Measurements from ENCODE around the gene CIB4.

CIB4 gene

DNA sequence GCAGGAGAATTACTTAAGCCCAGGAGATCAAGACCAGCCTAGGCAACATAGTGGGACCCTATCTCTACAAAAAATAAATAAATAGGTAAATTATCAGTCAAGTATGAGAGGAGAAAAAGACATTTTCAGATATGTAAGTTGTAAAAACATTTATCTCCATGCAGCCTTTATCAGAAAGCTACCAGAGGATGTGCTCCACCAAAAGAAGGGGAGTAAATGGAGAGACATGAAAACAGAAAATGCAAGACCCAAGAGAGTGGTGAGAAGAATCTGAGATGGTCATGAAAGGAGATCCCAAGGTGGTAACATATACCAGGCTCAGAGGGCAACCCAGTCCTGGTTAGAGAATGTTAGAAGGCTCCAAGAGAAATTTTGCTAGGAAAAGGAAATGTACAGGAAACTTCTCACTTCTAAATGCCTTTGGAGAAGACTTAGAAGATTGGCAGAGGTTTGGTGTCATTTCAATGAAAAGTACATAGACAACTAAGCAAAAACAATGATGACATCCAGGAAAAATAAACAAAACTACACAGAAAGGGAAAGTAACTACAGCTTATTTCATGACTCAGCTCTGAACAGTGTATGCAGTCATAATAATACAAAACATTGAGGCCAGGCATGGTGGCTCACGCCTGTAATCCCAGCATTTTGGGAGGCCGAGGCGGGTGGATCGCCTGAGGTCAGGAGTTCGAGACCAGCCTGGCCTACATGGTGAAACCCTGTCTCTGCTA, 19.5 kb downstream of the CIB4 start:
- DNase-seq (ENCODE audit: low spot score): no peak

DNA sequence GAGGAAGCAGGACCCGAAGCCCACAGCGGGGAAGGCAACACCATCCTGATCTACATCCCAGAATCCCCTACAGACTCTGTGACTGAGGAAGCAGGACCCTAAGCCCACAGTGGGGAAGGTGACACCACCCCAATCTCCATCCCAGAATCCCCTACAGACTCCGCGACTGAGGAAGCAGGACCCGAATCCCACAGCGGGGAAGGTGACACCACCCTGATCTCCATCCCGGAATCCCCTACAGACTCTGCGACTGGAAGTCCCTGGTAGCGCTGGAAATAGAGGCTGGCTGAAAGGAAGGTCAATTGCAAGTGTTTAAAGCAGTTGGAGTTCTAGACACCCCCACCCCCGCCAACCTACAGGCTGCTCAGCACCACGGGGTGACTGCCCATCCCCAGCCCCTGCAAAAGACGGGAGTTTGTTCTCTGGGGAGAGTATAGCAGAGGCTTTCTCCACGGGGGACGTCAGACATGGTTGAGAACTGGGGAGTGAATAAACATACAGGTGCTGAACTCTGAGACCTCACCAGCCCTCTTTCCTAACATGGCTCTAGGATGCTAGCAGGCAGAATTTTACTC, 21.0 kb downstream of the CIB4 start:
- DNase-seq (ENCODE audit: low spot score): no peak

DNA sequence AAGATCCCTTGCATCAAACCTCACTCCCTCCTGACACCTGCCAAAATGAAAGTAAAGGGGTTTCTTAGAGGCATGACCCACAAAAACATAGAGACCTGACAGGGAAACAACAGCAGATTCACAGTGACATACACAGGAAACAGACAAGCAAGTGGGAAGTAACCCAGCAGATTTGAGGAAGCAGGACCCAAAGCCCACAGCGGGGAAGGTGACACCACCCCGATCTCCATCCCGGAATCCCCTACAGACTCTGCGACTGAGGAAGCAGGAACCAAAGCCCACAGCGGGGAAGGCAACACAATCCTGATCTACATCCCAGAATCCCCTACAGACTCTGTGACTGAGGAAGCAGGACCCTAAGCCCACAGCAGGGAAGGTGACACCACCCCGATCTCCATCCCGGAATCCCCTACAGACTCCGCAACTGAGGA, 21.6 kb downstream of the CIB4 start:
- DNase-seq (ENCODE audit: low spot score): no peak

DNA sequence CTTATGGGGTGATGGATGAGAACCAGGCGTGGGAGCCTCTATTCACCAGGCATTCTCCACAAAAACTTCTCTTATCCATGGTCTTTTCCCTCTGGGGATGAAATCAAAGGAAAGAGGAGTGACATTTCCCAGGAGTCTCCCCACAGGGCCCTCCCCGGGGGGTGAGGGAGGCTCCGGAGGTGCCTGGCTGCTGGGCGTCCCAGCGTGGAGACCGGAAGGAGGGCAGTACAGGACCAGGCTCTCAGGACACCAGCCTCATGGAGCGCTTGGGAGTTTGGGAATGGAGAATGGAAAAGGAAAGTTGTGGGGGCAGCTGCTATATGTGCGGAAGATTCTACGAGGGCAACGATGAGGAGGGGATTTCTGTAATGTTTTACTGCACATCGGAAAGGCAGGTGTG, 22.1 kb downstream of the CIB4 start:
- DNase-seq (ENCODE audit: low spot score): no peak

DNA sequence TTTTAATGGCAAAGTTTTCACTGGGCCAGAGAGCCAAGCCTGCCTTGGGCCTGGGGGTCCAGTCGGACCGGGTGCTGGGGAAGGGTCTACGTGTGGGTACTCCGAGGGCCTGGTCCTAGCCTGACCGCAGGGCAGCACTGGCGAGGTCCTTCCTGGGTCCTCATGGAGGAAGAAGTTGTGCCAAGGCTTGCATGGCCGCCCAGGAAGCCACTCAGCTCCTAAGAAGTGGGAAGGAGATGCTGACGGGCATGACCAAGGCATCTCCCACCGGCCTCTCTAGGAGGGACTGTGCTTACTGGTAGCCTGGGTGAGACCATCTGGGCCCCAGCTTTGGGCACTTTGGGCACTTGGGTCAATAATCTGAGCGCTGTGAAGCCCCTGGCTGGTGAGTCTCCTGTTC, 22.6 kb downstream of the CIB4 start:
- DNase-seq (ENCODE audit: low spot score): no peak

DNA sequence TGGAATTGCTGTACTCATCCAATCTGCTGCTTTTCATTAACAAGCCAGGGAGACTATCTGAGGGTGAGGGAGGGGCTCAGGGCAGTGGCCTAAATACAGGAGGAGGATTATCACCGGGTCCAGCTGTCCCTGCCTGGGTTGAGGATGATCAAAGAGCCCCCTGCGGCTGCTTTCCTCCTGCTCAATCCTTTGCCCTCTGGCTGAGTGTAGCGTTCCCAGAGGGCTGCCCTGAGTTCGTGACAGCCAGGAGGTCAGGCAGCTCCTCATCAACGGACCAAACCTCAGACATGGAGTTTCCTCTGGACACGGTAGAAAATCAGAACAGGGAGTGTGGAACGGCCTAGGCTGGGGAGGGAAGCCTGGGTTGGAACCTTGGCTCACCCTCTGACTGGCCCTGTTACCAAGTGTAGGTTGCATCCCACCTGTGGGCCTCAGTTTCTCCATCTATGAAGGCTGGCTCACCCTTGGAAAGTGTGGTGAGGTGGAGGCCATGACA, 23.5 kb downstream of the CIB4 start:
- DNase-seq (ENCODE audit: low spot score): no peak

DNA sequence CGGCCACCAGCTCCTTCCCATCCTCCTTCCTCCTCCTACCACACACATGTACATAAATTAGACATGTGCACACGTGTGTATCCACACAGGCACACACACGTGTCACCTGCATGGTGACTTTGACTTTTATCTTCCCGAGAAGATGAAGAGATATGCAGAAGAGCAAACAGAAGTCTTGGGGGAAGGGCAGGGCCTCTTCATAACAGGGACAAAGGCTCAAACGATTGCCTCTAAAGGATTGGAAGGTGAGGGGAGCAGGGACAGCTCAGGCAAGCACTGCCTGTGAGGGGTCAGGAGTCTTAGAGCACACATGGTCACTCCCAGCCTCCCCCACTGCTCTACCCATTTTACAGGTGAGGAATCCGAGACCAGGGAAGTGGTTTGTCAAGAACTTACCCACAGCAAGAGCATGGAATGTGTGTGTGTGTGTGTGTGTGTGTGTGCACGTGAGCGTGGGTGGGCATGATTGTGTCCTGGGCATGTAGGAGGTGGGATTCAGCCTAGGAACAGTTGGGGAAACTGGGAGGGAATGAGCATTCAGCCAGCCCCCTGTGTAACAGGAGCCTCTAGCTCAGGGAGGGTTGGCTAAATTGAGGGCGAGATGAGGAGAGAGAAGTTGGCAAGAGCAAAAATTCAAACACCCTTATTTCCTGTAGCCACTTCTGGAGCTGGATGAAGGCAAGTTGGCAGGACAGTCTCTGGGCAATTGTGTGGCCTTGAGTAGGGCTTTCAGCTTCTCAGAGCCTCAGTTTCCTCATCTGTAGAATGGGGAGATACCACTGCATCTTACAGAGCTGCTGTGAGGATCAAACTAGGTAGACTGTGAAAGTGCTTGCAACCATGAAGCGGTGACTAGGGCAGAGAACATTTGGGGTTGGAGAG, 24.2 kb downstream of the CIB4 start:
- DNase-seq (ENCODE audit: low spot score): no peak

DNA sequence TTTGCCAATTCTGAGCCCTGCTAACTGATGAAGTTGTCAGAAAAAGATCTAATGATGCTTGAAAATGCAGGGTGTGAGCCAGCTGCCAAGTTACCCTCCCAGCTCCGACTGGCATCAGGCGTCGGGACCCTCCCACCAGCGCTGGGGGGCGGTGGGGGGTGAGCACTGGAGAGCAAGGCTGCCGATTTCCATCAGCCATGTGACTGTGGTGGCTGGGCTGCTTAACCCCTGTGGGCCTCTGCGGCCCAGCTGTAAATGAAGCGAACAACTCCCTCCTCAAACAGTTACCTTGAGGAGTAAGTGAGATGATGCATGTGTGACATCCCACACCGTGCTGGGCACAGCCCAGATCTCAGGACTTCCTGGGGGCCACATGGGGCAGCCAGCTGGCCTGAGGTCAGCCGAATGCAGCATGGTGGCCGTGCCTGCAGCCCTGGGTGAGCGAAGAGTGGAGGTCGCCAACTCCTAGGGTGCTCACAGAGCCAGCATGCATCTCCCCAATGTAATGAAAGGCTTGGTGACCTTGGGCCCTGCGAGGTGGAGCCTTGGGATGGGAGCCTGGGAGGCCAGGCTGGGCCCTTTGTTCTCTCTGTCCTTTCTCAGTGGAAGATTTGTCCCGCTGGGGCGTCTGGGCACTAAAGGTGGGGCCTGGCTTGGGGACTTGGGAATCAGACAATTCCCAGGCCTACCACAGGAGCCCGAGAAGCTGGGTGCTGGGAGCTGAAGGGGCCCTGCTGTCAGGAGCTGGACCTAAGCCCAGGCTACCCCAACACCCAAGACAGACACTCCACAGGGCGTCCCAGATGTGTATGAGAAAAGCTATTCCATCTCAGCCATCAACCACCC, 25.1 kb downstream of the CIB4 start:
- no peak for DNase-seq (ENCODE audit: low spot score)

DNA sequence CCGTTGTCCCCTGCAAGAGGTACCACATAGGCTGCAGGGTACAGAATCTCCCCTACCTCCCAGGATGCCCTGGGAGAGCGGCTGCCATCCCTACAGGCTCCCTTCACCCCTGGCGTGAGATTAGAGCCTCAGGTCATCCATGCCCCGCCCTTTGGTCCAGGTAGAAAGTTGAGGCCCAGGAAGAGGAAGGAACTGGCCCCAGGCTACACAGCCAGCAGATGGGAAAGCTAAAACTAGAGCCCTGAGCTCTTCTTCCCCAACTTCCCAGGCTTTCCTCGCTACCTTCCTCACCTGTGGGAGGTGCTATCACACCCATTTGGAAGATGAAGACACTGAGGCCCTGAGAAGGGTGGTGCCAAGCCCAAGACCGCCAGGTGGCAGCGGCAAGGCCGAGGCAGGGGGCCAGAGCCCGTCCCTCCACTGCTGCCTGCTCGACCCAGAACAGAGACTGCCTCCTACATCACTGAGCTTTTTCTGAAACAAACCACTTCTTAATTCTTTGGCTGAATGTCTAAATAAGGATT, 25.8 kb downstream of the CIB4 start:
- no peak for DNase-seq (ENCODE audit: low spot score)

DNA sequence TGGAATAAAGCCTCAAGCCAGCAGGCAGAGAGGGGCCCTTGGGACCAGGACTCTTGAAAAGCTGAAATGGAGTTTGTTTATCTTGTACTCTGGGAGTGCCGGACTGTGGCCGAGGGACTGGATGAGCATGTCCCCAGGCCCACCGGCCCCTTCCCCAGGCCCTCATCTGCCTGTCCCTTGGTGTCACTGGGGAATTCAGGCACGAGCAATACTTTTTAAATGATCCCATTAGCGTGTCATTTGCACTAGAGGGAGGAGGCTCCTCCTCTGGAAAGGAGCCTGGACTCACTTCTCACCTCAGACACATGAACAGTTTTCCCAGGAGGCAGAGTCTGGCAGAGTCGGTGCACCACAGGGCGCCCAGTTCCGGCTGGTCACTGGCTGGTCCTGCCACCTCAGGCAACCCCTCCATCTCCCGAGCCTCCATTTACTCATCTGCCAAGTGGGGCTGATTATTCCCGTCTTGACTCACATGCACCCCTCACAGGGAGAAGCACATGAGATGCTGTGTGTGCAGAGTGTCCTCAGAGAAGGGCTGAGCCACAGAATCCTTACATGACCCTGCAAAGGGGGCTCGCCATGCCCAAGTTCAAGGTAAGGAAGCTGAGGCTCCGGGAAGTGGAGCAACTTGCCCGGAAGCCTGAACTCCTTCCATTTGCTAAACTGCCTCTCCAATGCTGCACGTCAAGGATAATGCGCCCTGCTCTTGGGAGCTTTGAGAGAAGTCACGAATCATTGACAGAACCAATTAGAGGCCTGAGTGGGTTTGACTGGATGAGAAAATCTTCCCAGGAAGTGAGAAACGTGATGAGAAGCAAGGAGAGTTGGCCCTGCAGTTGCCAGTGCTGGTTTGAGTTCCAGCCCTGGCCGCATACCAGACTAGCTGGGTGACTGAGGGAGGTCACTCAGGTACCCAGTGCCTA, 26.7 kb downstream of the CIB4 start:
- DNase-seq (ENCODE audit: low spot score): no peak

DNA sequence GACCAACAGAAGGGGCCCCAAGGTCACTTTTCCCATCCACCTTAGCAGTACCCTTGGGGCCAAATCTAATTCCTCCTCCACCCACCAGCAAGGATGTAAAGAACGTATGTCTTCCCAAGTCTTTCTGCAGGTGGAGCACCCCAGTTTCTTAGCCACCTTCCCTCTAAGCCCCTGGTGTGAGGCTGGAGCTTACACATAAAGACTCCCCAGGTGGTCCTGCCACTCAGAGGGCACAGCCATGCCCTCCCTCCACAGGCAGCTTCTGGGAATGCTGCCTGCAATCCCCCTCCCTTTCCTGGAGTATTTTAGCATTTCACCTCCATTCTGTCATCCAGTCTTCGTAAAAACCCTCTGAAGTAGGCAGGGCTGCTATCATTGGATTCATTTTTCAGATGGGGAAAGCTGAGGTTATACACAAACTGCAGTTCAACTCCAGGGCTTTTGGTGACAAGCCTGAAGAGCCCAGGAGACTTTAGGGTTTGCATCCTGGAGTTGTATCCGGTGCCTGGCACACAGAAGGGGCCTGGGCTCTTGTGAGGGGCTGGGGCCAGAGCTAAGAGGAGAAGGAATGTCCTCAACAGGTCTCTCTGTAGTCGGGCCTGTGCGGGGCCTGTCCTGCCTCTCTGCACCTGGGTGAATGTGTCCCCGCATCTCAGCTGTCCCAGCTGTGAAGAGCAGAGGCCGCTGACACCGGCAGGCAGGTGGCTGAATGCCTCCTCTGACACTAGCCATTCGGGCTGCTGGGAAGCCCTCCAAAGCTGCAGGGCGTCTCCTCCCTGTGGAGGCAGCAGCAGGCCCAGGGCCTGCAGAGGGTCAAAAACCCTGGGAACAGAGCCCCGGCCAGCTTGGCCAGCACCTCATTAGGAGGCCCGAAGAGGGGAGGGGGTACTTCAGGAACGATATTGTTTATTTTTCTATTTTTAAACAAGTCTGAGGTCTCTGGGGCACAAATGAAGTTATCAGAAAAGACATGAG, 27.6 kb downstream of the CIB4 start:
- DNase-seq (ENCODE audit: low spot score): no peak

DNA sequence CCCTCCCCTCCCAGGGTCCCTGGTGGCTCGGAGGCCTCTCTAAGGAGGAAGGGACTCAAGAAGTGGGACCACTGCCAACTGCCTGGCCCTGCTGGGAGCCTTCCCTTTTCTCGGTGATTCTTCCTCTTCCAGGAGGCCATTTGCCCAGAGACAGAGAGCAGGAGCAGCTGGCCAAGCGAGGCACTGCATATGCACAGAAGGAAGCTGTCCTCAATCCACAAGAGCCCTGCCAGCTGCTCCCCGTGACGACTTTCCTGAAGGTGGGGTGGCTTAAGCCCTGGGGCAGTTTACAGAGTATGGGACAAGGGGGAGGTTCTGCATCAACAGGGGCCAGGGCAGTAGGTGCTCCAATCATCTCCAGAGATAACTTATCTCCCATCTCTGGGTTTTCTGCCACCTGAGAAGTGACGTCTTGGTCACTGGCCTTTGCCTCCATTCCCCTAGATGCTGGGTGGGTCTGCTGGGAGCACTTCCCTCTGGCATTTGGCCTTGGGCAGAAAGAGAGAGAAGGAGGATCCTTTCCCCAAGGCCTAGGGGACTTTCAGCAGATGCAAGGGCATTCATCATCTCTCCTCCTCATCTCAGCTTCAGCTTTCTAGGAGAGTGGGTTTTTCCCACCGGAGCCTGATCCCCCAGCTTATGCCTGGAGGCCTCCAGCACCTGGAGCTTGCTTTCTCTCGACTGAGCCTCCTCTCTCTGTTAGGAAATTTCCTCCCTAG, 28.5 kb downstream of the CIB4 start:
- DNase-seq (ENCODE audit: low spot score): no peak

DNA sequence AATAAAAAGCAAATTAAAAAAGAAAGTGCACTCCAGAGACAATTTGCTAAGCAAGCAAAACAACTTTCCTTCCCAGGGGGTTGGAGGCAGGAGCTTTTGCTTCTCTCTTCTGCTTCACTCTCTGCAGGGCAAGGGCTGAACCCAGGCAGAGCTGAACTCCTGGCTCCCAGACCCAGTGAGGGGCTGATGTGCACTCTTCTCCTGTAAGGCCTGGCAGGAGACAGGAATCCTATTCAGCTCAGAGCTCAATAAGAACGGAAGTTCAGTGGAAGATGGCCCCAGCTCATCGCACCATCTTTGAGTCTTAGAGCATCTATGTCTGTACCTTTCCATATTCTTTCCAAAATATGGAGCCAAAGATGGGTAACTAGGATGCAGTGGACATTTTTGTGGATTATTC, 29.1 kb downstream of the CIB4 start:
- DNase-seq (ENCODE audit: low spot score): no peak

DNA sequence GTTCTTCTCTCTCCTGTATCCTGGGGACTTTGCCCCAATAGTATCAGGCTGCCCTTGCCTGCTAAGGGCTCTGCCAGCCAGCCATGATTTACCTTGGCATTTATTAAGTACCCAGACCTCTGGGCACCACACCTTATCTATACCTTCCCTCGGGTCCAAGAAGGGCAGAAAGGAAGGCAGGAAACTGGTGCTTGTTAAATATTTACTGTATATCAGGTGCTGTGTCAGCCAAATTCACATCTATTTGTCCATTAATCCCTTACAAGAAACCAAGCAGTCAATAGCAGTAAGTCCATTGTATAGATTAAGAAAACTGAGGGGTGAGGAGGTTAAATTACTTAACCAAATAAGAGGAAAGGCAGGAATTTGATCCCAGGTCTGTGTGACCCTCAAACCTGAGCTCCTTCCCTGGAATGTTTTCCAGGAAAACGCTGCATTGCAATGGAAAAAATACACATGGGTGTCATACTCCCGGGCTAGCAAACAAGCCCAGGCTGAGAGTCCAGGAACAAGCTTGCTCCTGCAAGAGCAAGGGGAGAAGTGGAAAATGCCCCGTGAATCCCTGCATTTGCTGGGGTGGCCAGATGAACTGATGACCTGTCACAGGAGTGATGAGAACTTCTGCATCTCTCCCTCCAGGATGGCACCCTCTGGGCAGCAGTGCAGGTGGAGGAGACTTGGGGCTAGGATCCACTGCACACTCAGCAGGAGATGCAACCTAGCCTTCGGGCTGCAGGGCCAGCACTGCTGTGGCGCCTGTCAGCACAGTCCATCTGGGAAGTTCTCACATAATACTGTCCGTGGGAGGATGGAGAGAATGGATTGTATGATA, 30.4 kb downstream of the CIB4 start:
- DNase-seq (ENCODE audit: low spot score): no peak

DNA sequence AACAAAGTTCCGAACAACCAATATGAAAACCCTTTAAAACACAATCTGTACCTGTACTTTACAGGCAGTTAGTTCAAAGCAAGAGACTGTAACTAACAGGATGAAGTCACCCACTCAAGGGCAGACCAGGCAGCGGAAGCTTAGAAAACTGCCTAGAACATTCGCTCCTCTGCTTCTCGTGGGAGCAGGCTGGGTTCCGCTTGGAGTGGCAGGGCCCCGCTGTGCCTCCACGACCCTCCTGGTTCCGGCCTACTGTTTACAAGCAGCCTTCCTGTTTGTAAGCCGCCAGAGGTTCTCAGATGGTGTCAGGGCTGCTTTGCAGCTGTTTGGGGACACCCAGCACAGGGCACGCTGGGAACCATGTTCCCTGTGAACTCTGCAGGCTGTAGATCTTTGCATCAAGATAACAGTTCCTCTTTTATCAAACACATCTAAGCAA, 31.3 kb downstream of the CIB4 start:
- no peak for DNase-seq (ENCODE audit: low spot score)

DNA sequence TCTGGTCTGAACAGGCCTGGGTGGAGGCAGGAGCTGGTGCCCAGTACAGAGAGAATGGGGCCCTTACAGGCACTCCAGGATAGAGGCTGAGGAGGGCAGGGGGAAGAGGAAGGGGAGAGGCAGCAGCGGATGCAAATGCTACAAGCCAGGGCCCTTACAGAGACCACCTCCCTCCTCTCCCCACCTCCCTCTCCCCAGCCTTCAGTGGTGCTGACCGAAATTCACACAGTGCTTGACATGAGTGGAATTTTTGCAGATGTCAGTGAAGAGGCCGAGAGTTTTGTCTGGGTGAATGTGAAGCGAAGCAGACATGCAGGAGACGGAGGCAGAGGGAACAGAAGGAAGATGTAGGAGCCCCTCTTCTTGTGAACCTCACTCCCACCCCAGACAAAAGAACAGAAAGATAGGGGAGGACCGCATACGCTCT, 31.9 kb downstream of the CIB4 start:
- DNase-seq (ENCODE audit: low spot score): no peak

DNA sequence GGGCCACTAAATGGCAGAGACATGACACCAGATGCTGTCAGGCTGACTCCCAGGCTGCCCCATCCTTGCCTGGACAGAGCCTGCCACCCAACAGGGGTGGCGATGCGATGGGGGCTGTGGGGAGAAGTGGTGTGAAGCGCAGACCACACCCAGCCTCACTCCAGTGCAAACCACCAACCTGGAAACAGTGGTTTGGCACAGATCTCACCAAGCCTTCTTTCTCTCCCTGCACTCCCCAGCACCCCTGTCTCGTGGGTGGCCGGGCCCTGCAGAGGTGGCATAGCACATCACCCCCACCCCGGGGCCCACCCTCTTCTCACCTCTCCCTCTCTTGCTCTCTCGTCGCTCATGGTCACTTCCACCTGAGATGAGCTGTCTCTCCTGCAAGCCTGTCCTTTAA, 32.6 kb downstream of the CIB4 start:
- DNase-seq (ENCODE audit: low spot score): no peak

DNA sequence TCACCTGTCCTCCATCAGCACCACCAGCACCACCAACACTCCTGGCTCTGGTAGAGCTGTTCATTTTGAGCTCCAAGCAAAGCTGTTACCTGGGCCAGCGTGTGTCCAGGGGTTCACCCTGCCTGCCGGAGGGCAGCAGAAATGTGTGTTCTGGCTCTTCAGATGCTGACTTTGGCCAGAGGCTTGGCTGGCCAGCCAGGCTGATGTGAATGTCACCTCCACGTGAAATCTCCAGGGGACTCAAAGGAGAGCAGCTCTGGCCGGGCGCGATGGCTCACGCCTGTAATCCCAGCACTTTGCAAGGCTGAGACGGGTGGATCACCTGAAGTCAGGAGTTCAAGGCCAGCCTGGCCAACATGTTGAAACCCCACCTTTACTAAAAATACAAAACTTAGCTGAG, 33.5 kb downstream of the CIB4 start:
- DNase-seq (ENCODE audit: low spot score): no peak
